Stromal cell of bone marrow (primary cell): ENCODE measurements around the gene NFATC4.

Experiments
- DNase-seq: peaks from one replicate; pipeline ENCODE4 v3.0.0-alpha.2; 2012; ENCODE audit warnings: low read depth

Gene NFATC4

GRCh38 chr14:24389226-24389848 lies 21.4 kb downstream of the NFATC4 start:
- DNase-seq = no peak

- DNase-seq = no peak
These were observed 22.9 kb downstream of the NFATC4 start for GRCh38 chr14:24390701-24391468.

GRCh38 chr14:24392325-24393091 lies 24.5 kb downstream of the NFATC4 start:
- no peak for DNase-seq

- no peak for DNase-seq
These were observed 26.3 kb downstream of the NFATC4 start for GRCh38 chr14:24394275-24394674.

GRCh38 chr14:24395609-24396582 lies 27.9 kb downstream of the NFATC4 start:
- no peak for DNase-seq

GRCh38 chr14:24397639-24398292 lies 29.8 kb downstream of the NFATC4 start:
- no peak for DNase-seq

- DNase-seq = no peak
These were observed 30.3 kb downstream of the NFATC4 start for GRCh38 chr14:24398293-24398652.

- no peak for DNase-seq
These were observed 30.9 kb downstream of the NFATC4 start, which contains the start of gene NYNRIN for GRCh38 chr14:24398653-24399446. Gene NYNRIN (plus strand): TSS chr14:24399003. CDS start chr14:24399247, 244 bp downstream.

GRCh38 chr14:24399447-24399822 lies 31.5 kb downstream of the NFATC4 start:
- DNase-seq = no peak

GRCh38 chr14:24399999-24400718 lies 32.2 kb downstream of the NFATC4 start:
- no peak for DNase-seq

- DNase-seq = no peak
These were observed 34.1 kb downstream of the NFATC4 start for GRCh38 chr14:24401810-24402702.

- no peak for DNase-seq
These were observed 35.5 kb downstream of the NFATC4 start for GRCh38 chr14:24403294-24403998.

- DNase-seq = no peak
These were observed 36.8 kb downstream of the NFATC4 start for GRCh38 chr14:24404814-24405213.

- no peak for DNase-seq
These were observed 38.4 kb downstream of the NFATC4 start for GRCh38 chr14:24406416-24406815.

GRCh38 chr14:24407608-24408325 lies 39.8 kb downstream of the NFATC4 start:
- no peak for DNase-seq

- DNase-seq = no peak
These were observed 40.8 kb downstream of the NFATC4 start for GRCh38 chr14:24408764-24409163.

GRCh38 chr14:24409192-24409591 lies 41.2 kb downstream of the NFATC4 start:
- DNase-seq = no peak
